IMR-90 (cell line): ENCODE measurements around the gene LRRC39. TPM values are rescaled to one million over a fixed set of nuclear protein-coding genes. Genes with fewer than 3 reads are reported as not detected.

ENCODE experiments used
- ATAC-seq: fragments of 200-7000 bp; cut with Tn5 transposase; 2 replicates; pipeline ENCODE4 v1.9.1; 2020; ENCODE audit warnings: low read depth, mild to moderate bottlenecking, moderate library complexity
- BruUV-seq: library from RNA; stranded (reverse); fragments of 400-500 nt; replicated peaks from 2 replicates; lab custom pipeline; 2021; lab: Mats Ljungman, UMichigan
- CTCF ChIA-PET: fragments of 300-600 bp; formaldehyde crosslinking; extraction: SDS; loops from one replicate; lab custom pipeline; 2021; ENCODE audit warnings: antibody characterized with exemption; lab: Yijun Ruan, JAX
- POLR2A ChIA-PET: fragments of 300-600 bp; sonication (Branson Sonifier 250); formaldehyde crosslinking; loops from one replicate; lab custom pipeline; 2022; ENCODE audit warnings: antibody characterized with exemption; ENCODE audit not compliant: unreplicated experiment; lab: Charles Lee
- DNase-seq: peaks from one replicate; pipeline ENCODE4 v3.0.0; 2013
- H2AFZ ChIP-seq: replicated peaks from 2 replicates; pipeline ENCODE3; 2013; ENCODE audit warnings: low read length, mild to moderate bottlenecking; ENCODE audit not compliant: poor library complexity
- H2AK5ac ChIP-seq: 2 replicates; pipeline ENCODE4 v1.6.1; 2013; ENCODE audit warnings: low read depth, low read length, inconsistent platforms
- H2AK9ac ChIP-seq: replicated peaks from 2 replicates; pipeline ENCODE3; 2013; ENCODE audit warnings: mild to moderate bottlenecking, low read depth, low read length, moderate library complexity; ENCODE audit not compliant: poor library complexity
- H2BK120ac ChIP-seq: 2 replicates; pipeline ENCODE4 v1.6.1; 2013; ENCODE audit warnings: low read depth, low read length, inconsistent platforms
- H2BK15ac ChIP-seq: 3 replicates; pipeline ENCODE4 v1.6.1; 2013; ENCODE audit warnings: low read depth, low read length, inconsistent platforms
- H2BK20ac ChIP-seq: 2 replicates; pipeline ENCODE4 v1.6.1; 2013; ENCODE audit warnings: low read depth, mild to moderate bottlenecking, inconsistent platforms, low read length, moderate library complexity
- H2BK5ac ChIP-seq: 2 replicates; pipeline ENCODE4 v1.6.1; 2013; ENCODE audit warnings: mild to moderate bottlenecking, low read depth, low read length, inconsistent platforms; ENCODE audit not compliant: poor library complexity, severe bottlenecking
- H3K14ac ChIP-seq: replicated peaks from 2 replicates; pipeline ENCODE4 v1.6.1; 2013; ENCODE audit warnings: low read depth, low read length, inconsistent platforms
- H3K18ac ChIP-seq: 2 replicates; pipeline ENCODE4 v1.6.1; 2013; ENCODE audit warnings: low read depth, low read length, control low read depth
- H3K23ac ChIP-seq: 2 replicates; pipeline ENCODE4 v1.6.1; 2013; ENCODE audit warnings: low read depth, low read length, inconsistent platforms
- H3K27ac ChIP-seq: 2 replicates; pipeline ENCODE4 v1.5.1; 2013; ENCODE audit warnings: mild to moderate bottlenecking, control low read depth, low read length; ENCODE audit not compliant: insufficient read depth
- H3K27me3 ChIP-seq: 2 replicates; pipeline ENCODE4 v1.6.1; 2013; ENCODE audit warnings: low read length; ENCODE audit not compliant: control insufficient read depth, insufficient read depth
- H3K36me3 ChIP-seq: 2 replicates; pipeline ENCODE4 v1.6.1; 2013; ENCODE audit warnings: low read length, mixed read lengths; ENCODE audit not compliant: control insufficient read depth, insufficient read depth
- H3K4ac ChIP-seq: 2 replicates; pipeline ENCODE4 v1.6.1; 2013; ENCODE audit warnings: low read depth, low read length, inconsistent platforms
- H3K4me1 ChIP-seq: 2 replicates; pipeline ENCODE4 v1.6.1; 2013; ENCODE audit warnings: low read length, mixed read lengths; ENCODE audit not compliant: control insufficient read depth, insufficient read depth
- H3K4me2 ChIP-seq: 2 replicates; pipeline ENCODE4 v1.6.1; 2013; ENCODE audit warnings: low read depth, mild to moderate bottlenecking, control low read depth, low read length, moderate library complexity
- H3K4me3 ChIP-seq: 2 replicates; pipeline ENCODE4 v1.5.1; 2013; ENCODE audit warnings: low read depth, mild to moderate bottlenecking, control low read depth, low read length, moderate library complexity; ENCODE audit not compliant: insufficient read depth
- H3K56ac ChIP-seq: 2 replicates; pipeline ENCODE4 v1.6.1; 2013; ENCODE audit warnings: low read length, inconsistent platforms; ENCODE audit not compliant: insufficient read depth; ENCODE audit errors: extremely low read depth
- H3K79me1 ChIP-seq, 2 experiments: 2 replicates each; pipeline ENCODE4 v1.6.1; 2013; ENCODE audit warnings: low read length in 2 of 2, inconsistent platforms in 1 of 2, low read depth in 1 of 2
- H3K9ac ChIP-seq: 2 replicates; pipeline ENCODE4 v1.6.1; 2013; ENCODE audit warnings: low read depth, low read length, control low read depth
- H3K9me1 ChIP-seq: 2 replicates; pipeline ENCODE4 v1.6.1; 2013; ENCODE audit warnings: low read length, inconsistent platforms; ENCODE audit not compliant: insufficient read depth
- H3K9me3 ChIP-seq: 2 replicates; pipeline ENCODE4 v1.6.1; 2013; ENCODE audit warnings: low read length; ENCODE audit not compliant: control insufficient read depth, insufficient read depth
- H4K20me1 ChIP-seq: 2 replicates; pipeline ENCODE4 v1.6.1; 2013; ENCODE audit warnings: low read length, inconsistent platforms; ENCODE audit not compliant: insufficient read depth
- H4K5ac ChIP-seq: 2 replicates; pipeline ENCODE4 v1.6.1; 2013; ENCODE audit warnings: mild to moderate bottlenecking, low read depth, low read length, control low read depth
- H4K8ac ChIP-seq, 2 experiments: 2 replicates each; pipeline ENCODE4 v1.6.1; 2013; ENCODE audit warnings: low read depth in 2 of 2, low read length in 2 of 2, control low read depth in 1 of 2, inconsistent platforms in 1 of 2
- H4K91ac ChIP-seq: 2 replicates; pipeline ENCODE4 v1.6.1; 2013; ENCODE audit warnings: low read depth, low read length, inconsistent platforms; ENCODE audit not compliant: insufficient read depth
- BHLHE40 ChIP-seq: fragments of 150-350 bp; IDR thresholded peaks from 2 replicates; pipeline ENCODE4 v1.6.1; 2016; ENCODE audit warnings: mild to moderate bottlenecking, low read depth, low read length
- CEBPB ChIP-seq: IDR thresholded peaks from 2 replicates; pipeline ENCODE4 v1.6.1; 2012; ENCODE audit warnings: low read depth, low read length, improper control_type of control experiment
- FOS ChIP-seq: fragments of 150-350 bp; IDR thresholded peaks from 2 replicates; pipeline ENCODE4 v1.6.1; 2016; ENCODE audit warnings: low read depth, low read length
- MAFK ChIP-seq: IDR thresholded peaks from 2 replicates; pipeline ENCODE4 v1.6.1; 2012; ENCODE audit warnings: low read depth, low read length, improper control_type of control experiment
- NFE2L2 ChIP-seq: fragments of 150-350 bp; IDR thresholded peaks from 2 replicates; pipeline ENCODE4 v1.6.1; 2016; ENCODE audit warnings: low read depth, mild to moderate bottlenecking, low read length
- RAD21 ChIP-seq: IDR thresholded peaks from 2 replicates; pipeline ENCODE4 v1.6.1; 2012; ENCODE audit warnings: low read length, improper control_type of control experiment
- RCOR1 ChIP-seq: IDR thresholded peaks from 2 replicates; pipeline ENCODE4 v1.6.1; 2012; ENCODE audit warnings: mild to moderate bottlenecking, low read length, improper control_type of control experiment; ENCODE audit not compliant: insufficient replicate concordance
- RFX5 ChIP-seq: IDR thresholded peaks from 2 replicates; pipeline ENCODE4 v1.8.0; 2012; ENCODE audit warnings: low read depth, mild to moderate bottlenecking, low read length, moderate library complexity
- SMC3 ChIP-seq: fragments of 150-350 bp; IDR thresholded peaks from 2 replicates; pipeline ENCODE4 v1.6.1; 2016; ENCODE audit warnings: low read depth, mild to moderate bottlenecking, antibody characterized with exemption, low read length, moderate library complexity
- WGBS, 2 experiments: methylation state at CpG; one replicate each; pipeline versions ENCODE4 v1.1.5 to v1.1.7; 2013; ENCODE audit warnings: missing lambda C conversion rate in 2 of 2; ENCODE audit not compliant: insufficient read length in 1 of 2; ENCODE audit errors: extremely low coverage in 2 of 2; 5-methylcytosine and 5-hydroxymethylcytosine counted together
- dilution Hi-C: fragments of 300-500 bp; cut with HindIII; formaldehyde crosslinking; loops from one replicate; pipeline ENCODE4 v1.14.3; 2018; ENCODE audit warnings: low sequenced_read_pairs; ENCODE audit not compliant: unreplicated experiment
- in situ Hi-C: fragments of 300-500 bp; cut with MboI; formaldehyde crosslinking; loops from 3 replicates; pipeline ENCODE4 v1.14.3; 2019; ENCODE audit warnings: low sequenced_read_pairs, inconsistent platforms, mixed read lengths
- intact Hi-C: fragments of 100-400 bp; cut with micrococcal nuclease; formaldehyde crosslinking; loops from 2 replicates; pipeline ENCODE4 v1.10.0; 2022
- polyA plus RNA-seq, 3 experiments: library from polyadenylated mRNA; depleted of rRNA; stranded (reverse); fragments of >200 nt; gene quantifications; 2 replicates each; pipeline ENCODE4 v1.2.3, GENCODE V29; 2012; ENCODE audit warnings: low replicate concordance in 1 of 3
- total RNA-seq: library from RNA; depleted of rRNA; stranded (reverse); fragments of >200 nt; gene quantifications from 2 replicates; pipeline ENCODE4 v1.2.3, GENCODE V29; 2012
- TF ChIP-seq, protein P1 (sequence below): conservative IDR thresholded peaks from 2 replicates; pipeline ENCODE4 v1.5.1; 2012; ENCODE audit warnings: mild to moderate bottlenecking, low read depth, low read length, improper control_type of control experiment
- TF ChIP-seq, protein P2 (sequence below): fragments of 150-350 bp; IDR thresholded peaks from 2 replicates; pipeline ENCODE4 v1.6.1; 2017; ENCODE audit warnings: mild to moderate bottlenecking, antibody characterized with exemption, low read length, low read depth
- TF ChIP-seq, protein P3 (sequence below): fragments of 150-350 bp; IDR thresholded peaks from 2 replicates; pipeline ENCODE4 v1.6.1; 2016; ENCODE audit warnings: low read depth, mild to moderate bottlenecking, low read length, moderate library complexity, borderline replicate concordance

The LRRC39 gene
- total and polyA plus RNA-seq, 2 of the 4 experiments (the other 2 are of a cell fraction), result 0.36 to 0.48 TPM

DNA sequence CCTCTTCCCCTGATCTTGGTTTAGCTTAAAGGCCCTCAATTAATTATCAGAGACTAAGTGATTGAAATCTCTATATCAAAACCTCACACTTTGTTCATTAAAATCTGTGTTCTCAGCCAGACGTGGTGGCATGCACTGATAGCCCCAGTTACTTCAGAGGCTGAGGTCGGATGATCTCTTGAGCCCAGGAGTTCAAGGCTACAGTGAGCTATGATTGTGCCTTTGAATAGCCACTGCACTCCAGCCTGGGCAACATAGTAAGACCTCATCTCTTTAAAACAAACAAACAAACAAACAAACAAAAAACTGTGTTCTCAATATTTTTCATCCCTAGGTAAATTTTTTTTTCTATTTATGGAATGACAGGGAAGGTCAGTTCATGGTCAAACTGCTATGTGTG lies 26.4 kb downstream of the LRRC39 start:
- WGBS, 2 experiments, result 92% methylated on average over 2 of the region's 2 CpGs; no CpG with 5 or more reads in 1 of the 2 experiments
- Histone ChIP-seq H3K14ac (no peak overlapping the region), H3K9me3 (no peaks in the 10 kb centered on the region), H3K27ac (no peak overlapping the region), H3K79me1 (no peaks in the 10 kb centered on the region), H2AFZ (no peak overlapping the region), H4K20me1 (no peaks in the 10 kb centered on the region), H3K9ac (no peak overlapping the region), H2BK15ac (no peak overlapping the region), H3K4me3 (no peak overlapping the region), H2AK9ac (no peak overlapping the region), H2AK5ac (no peak overlapping the region), H4K91ac (no peak overlapping the region), H3K4me1 (no peaks in the 10 kb centered on the region), H3K27me3 (no peaks in the 10 kb centered on the region), H3K4ac (no peak overlapping the region), H3K23ac (no peak overlapping the region), H3K56ac (no peak overlapping the region), H4K5ac (no peak overlapping the region), H3K36me3 (peaks cover 5% of the 10 kb centered on the region), H4K8ac (no peak overlapping the region), H3K9me1 (no peaks in the 10 kb centered on the region), H2BK20ac (no peak overlapping the region), H2BK5ac (no peak overlapping the region), H3K18ac (no peak overlapping the region), H3K4me2 (no peak overlapping the region), H2BK120ac (no peak overlapping the region)
- POLR2A ChIA-PET, result interaction anchor here (0.6 kb wide), 1 partner anchor 12 kb away, joined by 9 read pairs; no protein-coding TSS in a partner anchor
- dilution Hi-C loops (no loop called here), in situ Hi-C loops (no loop called here), intact Hi-C loops (no loop called here)
- ATAC-seq, result no peak
- CTCF ChIA-PET, result no interaction called here
- no peak for TF ChIP-seq BHLHE40
- no peak for TF ChIP-seq MAFK
- no peak for TF ChIP-seq RFX5
- TF ChIP-seq CEBPB, result no peak
- TF ChIP-seq, protein P1, sequence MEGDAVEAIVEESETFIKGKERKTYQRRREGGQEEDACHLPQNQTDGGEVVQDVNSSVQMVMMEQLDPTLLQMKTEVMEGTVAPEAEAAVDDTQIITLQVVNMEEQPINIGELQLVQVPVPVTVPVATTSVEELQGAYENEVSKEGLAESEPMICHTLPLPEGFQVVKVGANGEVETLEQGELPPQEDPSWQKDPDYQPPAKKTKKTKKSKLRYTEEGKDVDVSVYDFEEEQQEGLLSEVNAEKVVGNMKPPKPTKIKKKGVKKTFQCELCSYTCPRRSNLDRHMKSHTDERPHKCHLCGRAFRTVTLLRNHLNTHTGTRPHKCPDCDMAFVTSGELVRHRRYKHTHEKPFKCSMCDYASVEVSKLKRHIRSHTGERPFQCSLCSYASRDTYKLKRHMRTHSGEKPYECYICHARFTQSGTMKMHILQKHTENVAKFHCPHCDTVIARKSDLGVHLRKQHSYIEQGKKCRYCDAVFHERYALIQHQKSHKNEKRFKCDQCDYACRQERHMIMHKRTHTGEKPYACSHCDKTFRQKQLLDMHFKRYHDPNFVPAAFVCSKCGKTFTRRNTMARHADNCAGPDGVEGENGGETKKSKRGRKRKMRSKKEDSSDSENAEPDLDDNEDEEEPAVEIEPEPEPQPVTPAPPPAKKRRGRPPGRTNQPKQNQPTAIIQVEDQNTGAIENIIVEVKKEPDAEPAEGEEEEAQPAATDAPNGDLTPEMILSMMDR, result no peak
- no peak for TF ChIP-seq RAD21
- TF ChIP-seq RCOR1, result no peak
- TF ChIP-seq, protein P2, sequence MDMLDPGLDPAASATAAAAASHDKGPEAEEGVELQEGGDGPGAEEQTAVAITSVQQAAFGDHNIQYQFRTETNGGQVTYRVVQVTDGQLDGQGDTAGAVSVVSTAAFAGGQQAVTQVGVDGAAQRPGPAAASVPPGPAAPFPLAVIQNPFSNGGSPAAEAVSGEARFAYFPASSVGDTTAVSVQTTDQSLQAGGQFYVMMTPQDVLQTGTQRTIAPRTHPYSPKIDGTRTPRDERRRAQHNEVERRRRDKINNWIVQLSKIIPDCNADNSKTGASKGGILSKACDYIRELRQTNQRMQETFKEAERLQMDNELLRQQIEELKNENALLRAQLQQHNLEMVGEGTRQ, result no peak
- no peak for TF ChIP-seq SMC3
- TF ChIP-seq FOS, result no peak
- TF ChIP-seq, protein P3, sequence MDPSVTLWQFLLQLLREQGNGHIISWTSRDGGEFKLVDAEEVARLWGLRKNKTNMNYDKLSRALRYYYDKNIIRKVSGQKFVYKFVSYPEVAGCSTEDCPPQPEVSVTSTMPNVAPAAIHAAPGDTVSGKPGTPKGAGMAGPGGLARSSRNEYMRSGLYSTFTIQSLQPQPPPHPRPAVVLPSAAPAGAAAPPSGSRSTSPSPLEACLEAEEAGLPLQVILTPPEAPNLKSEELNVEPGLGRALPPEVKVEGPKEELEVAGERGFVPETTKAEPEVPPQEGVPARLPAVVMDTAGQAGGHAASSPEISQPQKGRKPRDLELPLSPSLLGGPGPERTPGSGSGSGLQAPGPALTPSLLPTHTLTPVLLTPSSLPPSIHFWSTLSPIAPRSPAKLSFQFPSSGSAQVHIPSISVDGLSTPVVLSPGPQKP, result no peak
- TF ChIP-seq NFE2L2, result no peak
- no peak for DNase-seq
- no TSS peak for BruUV-seq
